ENCODE results near the gene MICAL2.

Gene MICAL2

GRCh38 chr11:12211331-12212065 lies 101.1 kb downstream of the MICAL2 start:
- DNase-seq (ENCODE audit: low spot score), result no peak

DNA sequence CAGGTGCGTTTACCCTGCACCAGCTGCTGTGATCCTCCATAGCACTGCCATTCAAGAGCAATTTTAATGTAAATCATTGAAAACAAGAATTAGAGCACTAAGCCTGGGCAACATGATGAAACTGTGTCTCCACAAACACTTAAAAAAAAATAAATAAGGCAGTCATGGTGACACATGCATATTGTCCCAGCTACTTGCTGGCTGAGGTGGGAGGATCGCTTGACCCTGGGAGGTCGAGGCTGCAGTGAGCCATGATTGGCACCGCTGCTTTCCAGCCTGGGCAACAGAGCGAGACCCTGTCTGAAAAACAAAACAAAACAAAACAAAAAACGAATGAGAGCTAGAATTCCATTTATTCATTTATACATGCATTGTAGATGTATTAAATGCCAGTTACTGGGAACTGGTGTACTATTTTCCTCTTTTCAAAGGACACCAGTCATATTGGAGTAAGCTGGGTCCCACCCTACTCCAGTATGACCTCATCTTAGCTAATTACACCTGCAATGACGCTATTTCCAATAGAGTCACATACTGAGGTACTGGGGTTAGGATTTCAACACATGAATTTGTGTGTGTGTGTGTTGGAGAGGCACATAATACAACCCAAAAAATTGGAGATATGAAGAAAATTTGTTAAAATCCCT lies 101.9 kb downstream of the MICAL2 start:
- DNase-seq (ENCODE audit: low spot score), result no peak

DNA sequence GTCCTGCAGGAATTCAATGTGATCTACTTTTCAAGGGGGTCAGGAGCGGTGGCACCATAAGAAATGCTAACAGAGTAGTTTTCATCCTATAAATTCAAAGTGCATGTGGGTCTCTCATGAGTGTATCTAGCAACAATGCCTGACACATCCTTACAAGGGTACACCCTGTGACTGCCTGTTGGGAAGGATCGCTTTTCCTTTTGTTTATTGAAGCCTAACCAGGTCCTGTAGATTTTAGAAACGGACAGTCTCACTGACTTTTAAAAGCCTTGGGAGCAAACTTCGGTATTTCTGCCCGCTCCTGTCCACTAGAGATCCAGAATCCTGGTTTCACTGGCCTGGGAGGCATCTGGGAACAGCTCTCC lies 102.4 kb downstream of the MICAL2 start:
- DNase-seq (ENCODE audit: low spot score), result no peak

GRCh38 chr11:12213883-12214282 lies 103.5 kb downstream of the MICAL2 start:
- no peak for DNase-seq (ENCODE audit: low spot score)

- no peak for DNase-seq (ENCODE audit: low spot score)
Measured at GRCh38 chr11:12214751-12215150, 104.4 kb downstream of the MICAL2 start.

DNA sequence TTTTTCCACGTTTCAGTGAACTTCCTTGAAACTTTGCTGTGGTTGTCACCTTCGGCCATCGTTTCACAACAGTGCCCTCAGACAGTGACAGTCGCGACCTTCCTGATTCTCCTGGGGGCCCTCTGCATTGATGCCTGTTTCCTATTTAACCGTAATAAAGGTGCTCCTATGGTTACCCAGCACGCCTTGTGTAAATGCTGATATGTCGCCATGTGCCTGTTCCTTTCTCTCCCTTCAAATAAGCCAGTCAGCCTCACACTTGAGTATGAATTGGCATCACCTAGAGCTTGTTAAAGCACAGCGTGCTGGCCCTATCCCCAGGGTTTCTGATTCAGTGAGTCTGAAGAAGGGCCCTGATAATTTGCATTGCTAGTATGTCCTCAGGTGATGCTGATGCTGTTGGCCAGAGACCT lies 104.8 kb downstream of the MICAL2 start:
- no peak for DNase-seq (ENCODE audit: low spot score)

DNA sequence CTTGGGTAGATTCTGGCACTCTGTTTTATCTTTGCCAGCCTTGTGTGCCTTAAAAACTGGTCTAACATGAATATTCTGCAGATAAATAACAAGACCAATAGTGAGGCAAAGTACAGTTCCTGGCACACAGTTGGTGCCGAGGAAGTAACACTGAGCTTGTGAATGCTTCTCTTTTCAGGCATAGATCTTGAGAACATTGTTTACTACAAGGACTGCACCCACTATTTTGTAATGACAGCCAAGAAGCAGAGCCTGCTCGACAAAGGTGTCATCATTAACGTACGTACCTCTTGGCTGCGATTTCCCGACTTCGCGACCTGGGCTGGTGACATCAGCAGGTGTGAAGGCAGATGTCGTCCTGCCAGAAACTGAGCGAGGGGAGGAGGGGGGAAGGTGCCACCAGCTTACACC lies 105.7 kb downstream of the MICAL2 start:
- DNase-seq (ENCODE audit: low spot score), result no peak

DNA sequence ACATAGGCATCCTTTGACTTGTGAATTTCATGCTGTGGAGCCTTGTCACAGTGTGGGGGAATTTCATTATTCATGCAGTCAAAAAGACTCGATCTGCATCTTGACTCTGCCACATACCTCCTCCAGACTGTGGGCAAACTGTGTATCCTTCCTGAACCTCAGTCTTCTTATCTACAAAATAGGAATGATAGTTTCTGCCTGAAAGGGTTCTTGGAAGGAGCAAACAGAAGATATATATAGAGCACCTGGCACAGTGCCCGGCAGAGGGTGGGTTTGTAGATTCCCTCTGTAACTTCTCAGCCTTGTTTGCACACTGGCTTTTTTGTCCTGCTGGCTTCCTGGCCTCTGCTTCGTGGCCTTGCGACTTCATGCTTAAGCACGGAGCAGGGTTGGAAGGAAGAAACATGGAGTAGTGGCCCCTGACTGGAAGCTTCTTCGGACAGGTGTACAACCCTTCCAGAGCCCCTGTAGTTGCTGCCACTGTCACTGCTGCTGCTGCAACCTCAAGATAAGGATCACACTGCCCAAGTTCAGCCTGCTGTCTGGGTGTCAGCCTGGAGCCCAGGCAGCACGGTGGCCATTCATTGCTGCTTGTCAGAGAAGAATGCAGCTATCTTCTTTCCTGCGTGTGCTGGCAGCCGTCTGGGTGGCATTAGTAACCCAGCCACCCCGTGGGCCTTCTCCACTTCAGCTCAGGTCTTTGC lies 106.4 kb downstream of the MICAL2 start:
- DNase-seq (ENCODE audit: low spot score), result no peak

DNA sequence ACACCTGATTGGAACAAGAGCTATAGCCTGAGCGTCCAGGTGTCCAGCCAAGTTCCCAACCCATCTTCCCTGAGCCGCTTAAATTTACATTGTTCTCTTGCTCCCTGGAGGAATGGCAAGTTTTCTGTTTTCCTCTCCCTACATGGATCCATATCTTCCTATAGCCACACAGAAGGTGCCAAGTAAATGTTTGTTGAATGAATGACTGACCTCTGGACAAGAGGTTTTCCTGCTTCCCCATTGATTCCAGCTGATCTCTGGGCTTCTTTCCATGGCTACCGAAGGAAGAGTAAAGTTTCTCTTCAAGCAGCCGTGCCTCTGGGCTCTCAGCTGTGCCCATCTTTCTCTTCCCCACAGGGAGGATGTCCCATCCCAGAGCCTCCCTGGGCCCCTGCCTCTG lies 107.5 kb downstream of the MICAL2 start:
- no peak for DNase-seq (ENCODE audit: low spot score)

GRCh38 chr11:12218909-12219308 lies 108.5 kb downstream of the MICAL2 start:
- no peak for DNase-seq (ENCODE audit: low spot score)

DNA sequence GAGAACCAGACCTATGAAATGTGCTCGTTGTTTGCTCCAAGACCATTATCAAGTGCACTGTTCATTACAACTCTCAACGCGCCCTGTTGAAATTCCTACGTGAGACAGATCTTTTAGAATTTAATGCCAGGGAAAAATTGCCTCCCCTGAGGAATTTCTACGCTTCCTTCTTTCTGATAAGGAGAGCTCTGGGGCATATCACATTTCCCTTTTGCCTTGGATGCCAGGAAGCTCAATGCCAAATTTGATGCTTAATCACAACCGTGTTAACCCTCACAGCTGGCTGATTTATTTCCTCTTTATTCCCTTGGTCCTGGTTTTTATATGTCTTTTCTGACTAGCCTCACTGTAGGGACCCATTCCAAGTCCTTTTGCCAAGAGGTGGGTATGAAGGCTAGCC lies 109.4 kb downstream of the MICAL2 start:
- DNase-seq (ENCODE audit: low spot score), result no peak

DNA sequence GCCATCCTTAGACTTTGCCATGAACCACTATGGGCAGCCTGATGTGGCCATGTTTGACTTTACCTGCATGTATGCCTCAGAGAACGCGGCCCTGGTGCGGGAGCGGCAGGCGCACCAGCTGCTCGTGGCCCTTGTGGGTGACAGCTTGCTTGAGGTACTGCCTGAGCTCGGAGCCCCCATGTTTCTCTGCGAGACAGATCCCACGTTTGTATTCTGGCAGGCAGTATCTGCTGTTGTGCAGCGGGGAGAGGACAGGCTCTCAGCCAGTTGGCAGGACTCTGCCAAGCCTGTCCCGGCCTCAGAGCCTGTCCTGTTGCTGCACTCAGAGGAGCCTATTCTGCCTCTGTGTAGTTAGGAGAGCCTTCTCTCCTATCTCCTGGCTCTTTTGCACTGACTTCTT lies 109.9 kb downstream of the MICAL2 start:
- DNase-seq (ENCODE audit: low spot score), result no peak

DNA sequence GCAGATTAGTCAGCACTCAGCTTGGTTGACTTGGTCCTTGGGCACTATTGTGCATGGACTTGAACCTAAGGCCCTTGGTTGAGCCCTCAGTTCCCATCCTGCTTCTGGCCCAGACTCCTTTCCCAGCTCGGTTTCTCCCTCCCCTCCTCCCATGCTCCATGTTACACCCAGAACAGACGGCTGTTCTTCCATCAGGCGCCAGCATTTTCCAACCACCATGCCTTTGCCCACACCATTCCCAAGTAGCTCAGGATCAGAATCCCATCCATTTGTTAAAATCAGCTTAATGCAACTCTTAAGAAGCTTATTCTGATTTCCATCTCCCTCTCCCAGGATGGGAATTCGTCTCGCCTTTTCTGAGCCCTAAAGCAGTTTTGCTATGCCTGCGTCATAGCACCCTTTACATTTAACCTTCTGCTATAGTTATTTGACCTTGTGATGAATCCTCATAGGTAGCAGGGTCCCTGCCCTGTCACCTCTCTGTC lies 110.7 kb downstream of the MICAL2 start:
- no peak for DNase-seq (ENCODE audit: low spot score)

GRCh38 chr11:12222055-12222792 lies 111.8 kb downstream of the MICAL2 start:
- no peak for DNase-seq (ENCODE audit: low spot score)

- DNase-seq (ENCODE audit: low spot score), result no peak
Measured at GRCh38 chr11:12223771-12224536, 113.6 kb downstream of the MICAL2 start.

DNA sequence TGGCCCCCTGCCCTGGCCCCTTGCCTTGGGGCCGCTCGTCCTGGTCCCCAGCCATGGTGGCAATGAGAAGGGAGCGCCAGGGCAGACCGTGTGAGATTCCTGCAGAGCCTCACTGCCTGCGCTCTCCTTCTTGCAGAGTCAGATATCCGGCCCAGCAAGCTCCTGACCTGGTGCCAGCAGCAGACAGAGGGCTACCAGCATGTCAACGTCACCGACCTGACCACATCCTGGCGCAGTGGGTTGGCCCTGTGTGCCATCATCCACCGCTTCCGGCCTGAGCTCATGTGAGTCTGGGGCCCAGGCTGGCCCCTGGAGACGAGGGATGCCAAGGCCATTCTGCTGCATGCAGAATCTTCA lies 114.1 kb downstream of the MICAL2 start:
- no peak for DNase-seq (ENCODE audit: low spot score)

GRCh38 chr11:12225046-12225739 lies 114.8 kb downstream of the MICAL2 start:
- no peak for DNase-seq (ENCODE audit: low spot score)

DNA sequence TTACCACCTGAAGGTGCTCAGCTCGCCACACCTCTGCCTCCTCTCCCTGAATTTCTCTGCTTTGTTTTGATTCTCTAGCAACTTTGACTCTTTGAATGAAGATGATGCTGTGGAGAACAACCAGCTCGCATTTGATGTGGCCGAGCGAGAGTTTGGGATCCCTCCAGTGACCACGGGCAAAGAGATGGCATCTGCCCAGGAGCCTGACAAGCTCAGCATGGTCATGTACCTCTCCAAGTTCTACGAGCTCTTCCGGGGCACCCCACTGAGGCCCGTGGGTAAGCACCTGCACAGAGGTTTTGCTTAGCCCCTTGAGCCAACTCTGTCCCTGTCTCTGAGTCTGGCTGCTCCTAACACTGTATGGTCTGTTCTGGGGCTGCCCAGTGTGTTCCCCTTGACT lies 115.7 kb downstream of the MICAL2 start:
- DNase-seq (ENCODE audit: low spot score), result no peak

GRCh38 chr11:12229450-12230229 lies 119.2 kb downstream of the MICAL2 start:
- no peak for DNase-seq (ENCODE audit: low spot score)

- DNase-seq (ENCODE audit: low spot score), result no peak
Measured at GRCh38 chr11:12232160-12232559, 121.8 kb downstream of the MICAL2 start.

Measured in ecto neural progenitor cell (in vitro differentiated cells).